ENCODE measurements around the gene TMEM190.
A peak's percentile ranks its signal among the peaks of the same experiment; 100 is the strongest.

DNA sequence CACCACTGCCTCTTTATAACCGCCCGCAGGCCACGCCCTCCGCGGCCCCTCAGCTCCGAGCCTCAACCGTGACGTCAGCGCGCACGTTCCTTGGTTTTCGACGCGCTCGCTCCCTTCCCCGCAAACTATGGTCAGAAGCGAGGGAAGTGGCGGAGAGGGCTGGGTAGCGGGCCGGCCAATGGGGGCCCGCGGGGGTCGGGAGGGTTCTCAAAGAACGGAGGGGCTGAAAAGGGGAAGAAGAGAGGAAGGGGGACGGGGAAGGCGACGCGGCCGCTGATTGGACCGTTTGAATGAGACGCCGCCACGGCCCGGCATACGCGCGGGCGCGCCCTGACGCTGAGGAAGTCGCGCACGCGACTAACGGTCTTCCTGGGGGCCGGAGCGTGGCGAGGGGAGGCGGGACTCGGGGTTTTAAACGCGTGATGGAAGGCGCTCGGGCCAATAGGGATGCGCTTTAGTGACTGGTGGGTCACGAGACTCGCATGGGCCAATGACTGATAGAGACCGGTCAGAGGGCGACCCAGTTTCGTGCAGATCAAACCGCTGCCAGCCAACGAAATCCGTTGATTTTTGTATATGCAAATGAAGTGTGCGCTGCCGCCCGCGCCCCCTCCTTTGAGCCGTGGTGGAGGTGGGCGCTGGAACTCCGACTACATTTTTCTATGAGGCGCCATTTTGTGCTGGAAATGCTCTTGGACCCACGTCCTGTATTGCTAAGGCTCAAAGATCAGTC lies 31.3 kb downstream of the TMEM190 start:
- TF ChIP-seq, protein P1, sequence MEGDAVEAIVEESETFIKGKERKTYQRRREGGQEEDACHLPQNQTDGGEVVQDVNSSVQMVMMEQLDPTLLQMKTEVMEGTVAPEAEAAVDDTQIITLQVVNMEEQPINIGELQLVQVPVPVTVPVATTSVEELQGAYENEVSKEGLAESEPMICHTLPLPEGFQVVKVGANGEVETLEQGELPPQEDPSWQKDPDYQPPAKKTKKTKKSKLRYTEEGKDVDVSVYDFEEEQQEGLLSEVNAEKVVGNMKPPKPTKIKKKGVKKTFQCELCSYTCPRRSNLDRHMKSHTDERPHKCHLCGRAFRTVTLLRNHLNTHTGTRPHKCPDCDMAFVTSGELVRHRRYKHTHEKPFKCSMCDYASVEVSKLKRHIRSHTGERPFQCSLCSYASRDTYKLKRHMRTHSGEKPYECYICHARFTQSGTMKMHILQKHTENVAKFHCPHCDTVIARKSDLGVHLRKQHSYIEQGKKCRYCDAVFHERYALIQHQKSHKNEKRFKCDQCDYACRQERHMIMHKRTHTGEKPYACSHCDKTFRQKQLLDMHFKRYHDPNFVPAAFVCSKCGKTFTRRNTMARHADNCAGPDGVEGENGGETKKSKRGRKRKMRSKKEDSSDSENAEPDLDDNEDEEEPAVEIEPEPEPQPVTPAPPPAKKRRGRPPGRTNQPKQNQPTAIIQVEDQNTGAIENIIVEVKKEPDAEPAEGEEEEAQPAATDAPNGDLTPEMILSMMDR (IDR thresholded peaks at IDR 0.05): no peak
- TF ChIP-seq POLR2A (IDR thresholded peaks at IDR 0.05): peak in 1 of 2 donors; percentile 12
